HEK293 (cell line): ENCODE measurements around the gene HMGN4.

Experiments
- EGR2 ChIP-seq: fragments of 450-650 bp; formaldehyde crosslinking; IDR thresholded peaks from 2 replicates; pipeline ENCODE4 v1.5.1; 2016; ENCODE audit warnings: low read depth, missing biosample characterization, missing genetic modification characterization
- GLI2 ChIP-seq: fragments of 450-650 bp; formaldehyde crosslinking; IDR thresholded peaks from 2 replicates; pipeline ENCODE4; 2017; ENCODE audit warnings: missing biosample characterization, missing genetic modification characterization, low read depth, borderline replicate concordance
- GLIS1 ChIP-seq: fragments of 450-650 bp; formaldehyde crosslinking; IDR thresholded peaks from 2 replicates; pipeline ENCODE4 v1.5.1; 2016; ENCODE audit warnings: missing biosample characterization, missing genetic modification characterization
- MZF1 ChIP-seq: fragments of 450-650 bp; formaldehyde crosslinking; IDR thresholded peaks from 2 replicates; pipeline ENCODE4 v1.5.1; 2017; ENCODE audit warnings: missing biosample characterization, missing genetic modification characterization, borderline replicate concordance
- SCRT1 ChIP-seq: fragments of 450-650 bp; formaldehyde crosslinking; IDR thresholded peaks from 2 replicates; pipeline ENCODE4 v1.5.1; 2016; ENCODE audit warnings: missing biosample characterization, missing genetic modification characterization, borderline replicate concordance
- TCF7L2 ChIP-seq: IDR thresholded peaks from 2 replicates; pipeline ENCODE4 v1.6.1; 2011; ENCODE audit warnings: low read depth, mild to moderate bottlenecking, inconsistent platforms, low read length, moderate library complexity, borderline replicate concordance
- ZBTB21 ChIP-seq: fragments of 450-650 bp; formaldehyde crosslinking; IDR thresholded peaks from 2 replicates; pipeline ENCODE4 v1.5.1; 2017; ENCODE audit warnings: missing biosample characterization, missing genetic modification characterization
- ZFHX2 ChIP-seq: fragments of 450-650 bp; formaldehyde crosslinking; conservative IDR thresholded peaks from 2 replicates; pipeline ENCODE4 v1.5.1; 2016; ENCODE audit warnings: missing biosample characterization, missing genetic modification characterization
- ZNF140 ChIP-seq: fragments of 450-650 bp; formaldehyde crosslinking; IDR thresholded peaks from 2 replicates; pipeline ENCODE4 v1.5.1; 2016; ENCODE audit warnings: missing biosample characterization, missing genetic modification characterization
- ZNF146 ChIP-seq: fragments of 450-650 bp; formaldehyde crosslinking; IDR thresholded peaks from 2 replicates; pipeline ENCODE4 v1.5.1; 2016; ENCODE audit warnings: missing biosample characterization, missing genetic modification characterization
- ZNF157 ChIP-seq: fragments of 450-650 bp; formaldehyde crosslinking; IDR thresholded peaks from 2 replicates; pipeline ENCODE4 v1.5.1; 2016; ENCODE audit warnings: missing biosample characterization, missing genetic modification characterization
- ZNF175 ChIP-seq: fragments of 450-650 bp; formaldehyde crosslinking; IDR thresholded peaks from 2 replicates; pipeline ENCODE4 v1.5.1; 2016; ENCODE audit warnings: missing biosample characterization, missing genetic modification characterization
- ZNF423 ChIP-seq: fragments of 450-650 bp; formaldehyde crosslinking; IDR thresholded peaks from 2 replicates; pipeline ENCODE4 v1.5.1; 2016; ENCODE audit warnings: missing biosample characterization, missing genetic modification characterization
- ZNF426 ChIP-seq: fragments of 450-650 bp; formaldehyde crosslinking; IDR thresholded peaks from 2 replicates; pipeline ENCODE4 v1.5.1; 2017; ENCODE audit warnings: missing biosample characterization, missing genetic modification characterization, mild to moderate bottlenecking, inconsistent platforms, moderate library complexity
- ZNF670 ChIP-seq: fragments of 450-650 bp; formaldehyde crosslinking; IDR thresholded peaks from 2 replicates; pipeline ENCODE4 v1.5.1; 2016; ENCODE audit warnings: missing biosample characterization, missing genetic modification characterization, low read depth
- ZSCAN23 ChIP-seq: fragments of 450-650 bp; formaldehyde crosslinking; IDR thresholded peaks from 2 replicates; pipeline ENCODE4 v1.5.1; 2016; ENCODE audit warnings: missing biosample characterization, missing genetic modification characterization
- ZXDB ChIP-seq: fragments of 450-650 bp; formaldehyde crosslinking; IDR thresholded peaks from 2 replicates; pipeline ENCODE4 v1.5.1; 2016; ENCODE audit warnings: missing biosample characterization, missing genetic modification characterization
- TF ChIP-seq, protein P1 (sequence below): fragments of 450-650 bp; formaldehyde crosslinking; conservative IDR thresholded peaks from 2 replicates; pipeline ENCODE4 v1.5.1; 2016; ENCODE audit warnings: low read depth, missing biosample characterization, missing genetic modification characterization
- TF ChIP-seq, protein P2 (sequence below): IDR thresholded peaks from 2 replicates; pipeline ENCODE4 v1.6.1; 2011; ENCODE audit warnings: mild to moderate bottlenecking, low read depth, low read length, borderline replicate concordance
- TF ChIP-seq, protein P3 (sequence below): fragments of 450-650 bp; formaldehyde crosslinking; IDR thresholded peaks from 2 replicates; pipeline ENCODE4 v1.5.1; 2017; ENCODE audit warnings: missing biosample characterization, missing genetic modification characterization
- TF ChIP-seq, protein P4 (sequence below): fragments of 450-650 bp; formaldehyde crosslinking; IDR thresholded peaks from 2 replicates; pipeline ENCODE4 v1.5.1; 2016; ENCODE audit warnings: missing biosample characterization, missing genetic modification characterization
- TF ChIP-seq, protein P5 (sequence below): fragments of 450-650 bp; formaldehyde crosslinking; IDR thresholded peaks from 2 replicates; pipeline ENCODE4 v1.5.1; 2017; ENCODE audit warnings: missing biosample characterization, missing genetic modification characterization
- TF ChIP-seq, protein P6 (sequence below): fragments of 450-650 bp; formaldehyde crosslinking; IDR thresholded peaks from 2 replicates; pipeline ENCODE4 v1.5.1; 2016; ENCODE audit warnings: missing biosample characterization, missing genetic modification characterization
- TF ChIP-seq, protein P7 (sequence below): fragments of 450-650 bp; formaldehyde crosslinking; IDR thresholded peaks from 2 replicates; pipeline ENCODE4 v1.5.1; 2016; ENCODE audit warnings: missing biosample characterization, missing genetic modification characterization

Gene HMGN4

DNA sequence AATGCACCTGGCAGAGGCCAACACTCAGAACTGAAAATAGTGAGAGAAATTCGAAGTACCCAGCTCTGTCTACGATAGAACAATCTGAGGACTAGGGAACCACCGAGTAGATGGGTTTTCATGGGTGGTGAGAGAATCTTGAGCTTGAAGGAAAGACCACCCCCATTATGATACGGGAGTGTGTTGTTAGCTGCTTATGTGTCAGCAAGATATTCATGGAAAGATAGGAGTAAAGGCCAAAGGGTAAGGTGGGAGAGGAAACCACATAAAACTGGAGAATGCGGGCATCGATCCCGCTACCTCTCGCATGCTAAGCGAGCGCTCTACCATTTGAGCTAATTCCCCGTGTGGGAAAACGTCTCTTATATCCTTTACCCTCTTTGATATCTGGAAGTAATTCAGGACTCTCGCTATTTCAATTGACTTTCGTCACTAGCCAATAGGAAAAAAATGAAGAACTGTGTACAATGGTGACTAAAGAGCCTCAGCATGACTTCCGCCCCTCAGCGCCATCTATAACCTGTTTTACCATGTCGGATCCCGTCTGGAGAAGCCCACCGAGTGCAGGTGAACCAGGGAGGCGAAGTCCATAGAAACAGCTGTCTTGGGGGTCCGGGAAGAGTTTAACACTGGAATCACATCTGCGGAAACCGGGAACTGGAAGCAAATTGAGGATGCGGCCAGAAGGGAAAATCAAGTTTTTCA lies 33.6 kb downstream of the HMGN4 start (continued):
- TF ChIP-seq, protein P1, sequence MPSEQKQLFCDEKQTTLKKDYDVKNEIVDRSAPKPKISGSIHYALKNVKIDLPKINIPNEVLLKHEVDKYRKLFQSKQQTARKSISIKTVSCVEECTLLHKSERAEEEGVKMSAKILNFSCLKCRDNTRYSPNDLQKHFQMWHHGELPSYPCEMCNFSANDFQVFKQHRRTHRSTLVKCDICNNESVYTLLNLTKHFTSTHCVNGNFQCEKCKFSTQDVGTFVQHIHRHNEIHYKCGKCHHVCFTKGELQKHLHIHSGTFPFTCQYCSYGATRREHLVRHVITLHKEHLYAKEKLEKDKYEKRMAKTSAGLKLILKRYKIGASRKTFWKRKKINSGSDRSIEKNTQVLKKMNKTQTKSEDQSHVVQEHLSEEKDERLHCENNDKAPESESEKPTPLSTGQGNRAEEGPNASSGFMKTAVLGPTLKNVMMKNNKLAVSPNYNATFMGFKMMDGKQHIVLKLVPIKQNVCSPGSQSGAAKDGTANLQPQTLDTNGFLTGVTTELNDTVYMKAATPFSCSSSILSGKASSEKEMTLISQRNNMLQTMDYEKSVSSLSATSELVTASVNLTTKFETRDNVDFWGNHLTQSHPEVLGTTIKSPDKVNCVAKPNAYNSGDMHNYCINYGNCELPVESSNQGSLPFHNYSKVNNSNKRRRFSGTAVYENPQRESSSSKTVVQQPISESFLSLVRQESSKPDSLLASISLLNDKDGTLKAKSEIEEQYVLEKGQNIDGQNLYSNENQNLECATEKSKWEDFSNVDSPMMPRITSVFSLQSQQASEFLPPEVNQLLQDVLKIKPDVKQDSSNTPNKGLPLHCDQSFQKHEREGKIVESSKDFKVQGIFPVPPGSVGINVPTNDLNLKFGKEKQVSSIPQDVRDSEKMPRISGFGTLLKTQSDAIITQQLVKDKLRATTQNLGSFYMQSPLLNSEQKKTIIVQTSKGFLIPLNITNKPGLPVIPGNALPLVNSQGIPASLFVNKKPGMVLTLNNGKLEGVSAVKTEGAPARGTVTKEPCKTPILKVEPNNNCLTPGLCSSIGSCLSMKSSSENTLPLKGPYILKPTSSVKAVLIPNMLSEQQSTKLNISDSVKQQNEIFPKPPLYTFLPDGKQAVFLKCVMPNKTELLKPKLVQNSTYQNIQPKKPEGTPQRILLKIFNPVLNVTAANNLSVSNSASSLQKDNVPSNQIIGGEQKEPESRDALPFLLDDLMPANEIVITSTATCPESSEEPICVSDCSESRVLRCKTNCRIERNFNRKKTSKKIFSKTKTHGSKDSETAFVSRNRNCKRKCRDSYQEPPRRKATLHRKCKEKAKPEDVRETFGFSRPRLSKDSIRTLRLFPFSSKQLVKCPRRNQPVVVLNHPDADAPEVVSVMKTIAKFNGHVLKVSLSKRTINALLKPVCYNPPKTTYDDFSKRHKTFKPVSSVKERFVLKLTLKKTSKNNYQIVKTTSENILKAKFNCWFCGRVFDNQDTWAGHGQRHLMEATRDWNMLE (tag by site-specific recombination) = 0 out of 2 replicates have a peak, but pooled peaks have one; percentile 10
- TF ChIP-seq, protein P2, sequence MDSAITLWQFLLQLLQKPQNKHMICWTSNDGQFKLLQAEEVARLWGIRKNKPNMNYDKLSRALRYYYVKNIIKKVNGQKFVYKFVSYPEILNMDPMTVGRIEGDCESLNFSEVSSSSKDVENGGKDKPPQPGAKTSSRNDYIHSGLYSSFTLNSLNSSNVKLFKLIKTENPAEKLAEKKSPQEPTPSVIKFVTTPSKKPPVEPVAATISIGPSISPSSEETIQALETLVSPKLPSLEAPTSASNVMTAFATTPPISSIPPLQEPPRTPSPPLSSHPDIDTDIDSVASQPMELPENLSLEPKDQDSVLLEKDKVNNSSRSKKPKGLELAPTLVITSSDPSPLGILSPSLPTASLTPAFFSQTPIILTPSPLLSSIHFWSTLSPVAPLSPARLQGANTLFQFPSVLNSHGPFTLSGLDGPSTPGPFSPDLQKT = no peak
- TF ChIP-seq ZNF175 (tag by site-specific recombination) (no peak), ZNF146 (tag by site-specific recombination) (peak; percentile 28; the same call in 1 of the 2 replicates), TCF7L2 (no peak), ZSCAN23 (tag by site-specific recombination) (peak; percentile 86), ZNF423 (tag by site-specific recombination) (no peak), ZBTB21 (tag by site-specific recombination) (peak; percentile 58; the same call in 1 of the 2 replicates), ZNF140 (tag by site-specific recombination) (no peak), ZFHX2 (peak; percentile 44; the same call in 1 of the 2 replicates), GLI2 (tag by site-specific recombination) (0 out of 2 replicates have a peak, but pooled peaks have one; percentile 20), SCRT1 (tag by site-specific recombination) (no peak), ZXDB (tag by site-specific recombination) (peak; percentile 56), GLIS1 (tag by site-specific recombination) (peak; percentile 32; the same call in 1 of the 2 replicates), ZNF426 (no peak), MZF1 (tag by site-specific recombination) (peak; percentile 67), EGR2 (0 out of 2 replicates have a peak, but pooled peaks have one; percentile 11), ZNF157 (tag by site-specific recombination) (no peak), ZNF670 (tag by site-specific recombination) (no peak)
- TF ChIP-seq, protein P3, sequence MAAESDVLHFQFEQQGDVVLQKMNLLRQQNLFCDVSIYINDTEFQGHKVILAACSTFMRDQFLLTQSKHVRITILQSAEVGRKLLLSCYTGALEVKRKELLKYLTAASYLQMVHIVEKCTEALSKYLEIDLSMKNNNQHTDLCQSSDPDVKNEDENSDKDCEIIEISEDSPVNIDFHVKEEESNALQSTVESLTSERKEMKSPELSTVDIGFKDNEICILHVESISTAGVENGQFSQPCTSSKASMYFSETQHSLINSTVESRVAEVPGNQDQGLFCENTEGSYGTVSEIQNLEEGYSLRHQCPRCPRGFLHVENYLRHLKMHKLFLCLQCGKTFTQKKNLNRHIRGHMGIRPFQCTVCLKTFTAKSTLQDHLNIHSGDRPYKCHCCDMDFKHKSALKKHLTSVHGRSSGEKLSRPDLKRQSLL (tag by site-specific recombination) = peak; percentile 92
- TF ChIP-seq, protein P4, sequence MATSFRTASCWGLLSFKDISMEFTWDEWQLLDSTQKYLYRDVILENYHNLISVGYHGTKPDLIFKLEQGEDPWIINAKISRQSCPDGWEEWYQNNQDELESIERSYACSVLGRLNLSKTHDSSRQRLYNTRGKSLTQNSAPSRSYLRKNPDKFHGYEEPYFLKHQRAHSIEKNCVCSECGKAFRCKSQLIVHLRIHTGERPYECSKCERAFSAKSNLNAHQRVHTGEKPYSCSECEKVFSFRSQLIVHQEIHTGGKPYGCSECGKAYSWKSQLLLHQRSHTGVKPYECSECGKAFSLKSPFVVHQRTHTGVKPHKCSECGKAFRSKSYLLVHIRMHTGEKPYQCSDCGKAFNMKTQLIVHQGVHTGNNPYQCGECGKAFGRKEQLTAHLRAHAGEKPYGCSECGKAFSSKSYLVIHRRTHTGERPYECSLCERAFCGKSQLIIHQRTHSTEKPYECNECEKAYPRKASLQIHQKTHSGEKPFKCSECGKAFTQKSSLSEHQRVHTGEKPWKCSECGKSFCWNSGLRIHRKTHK (tag by site-specific recombination) = no peak
- TF ChIP-seq, protein P5, sequence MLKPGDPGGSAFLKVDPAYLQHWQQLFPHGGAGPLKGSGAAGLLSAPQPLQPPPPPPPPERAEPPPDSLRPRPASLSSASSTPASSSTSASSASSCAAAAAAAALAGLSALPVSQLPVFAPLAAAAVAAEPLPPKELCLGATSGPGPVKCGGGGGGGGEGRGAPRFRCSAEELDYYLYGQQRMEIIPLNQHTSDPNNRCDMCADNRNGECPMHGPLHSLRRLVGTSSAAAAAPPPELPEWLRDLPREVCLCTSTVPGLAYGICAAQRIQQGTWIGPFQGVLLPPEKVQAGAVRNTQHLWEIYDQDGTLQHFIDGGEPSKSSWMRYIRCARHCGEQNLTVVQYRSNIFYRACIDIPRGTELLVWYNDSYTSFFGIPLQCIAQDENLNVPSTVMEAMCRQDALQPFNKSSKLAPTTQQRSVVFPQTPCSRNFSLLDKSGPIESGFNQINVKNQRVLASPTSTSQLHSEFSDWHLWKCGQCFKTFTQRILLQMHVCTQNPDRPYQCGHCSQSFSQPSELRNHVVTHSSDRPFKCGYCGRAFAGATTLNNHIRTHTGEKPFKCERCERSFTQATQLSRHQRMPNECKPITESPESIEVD = peak; percentile 77
- TF ChIP-seq, protein P6, sequence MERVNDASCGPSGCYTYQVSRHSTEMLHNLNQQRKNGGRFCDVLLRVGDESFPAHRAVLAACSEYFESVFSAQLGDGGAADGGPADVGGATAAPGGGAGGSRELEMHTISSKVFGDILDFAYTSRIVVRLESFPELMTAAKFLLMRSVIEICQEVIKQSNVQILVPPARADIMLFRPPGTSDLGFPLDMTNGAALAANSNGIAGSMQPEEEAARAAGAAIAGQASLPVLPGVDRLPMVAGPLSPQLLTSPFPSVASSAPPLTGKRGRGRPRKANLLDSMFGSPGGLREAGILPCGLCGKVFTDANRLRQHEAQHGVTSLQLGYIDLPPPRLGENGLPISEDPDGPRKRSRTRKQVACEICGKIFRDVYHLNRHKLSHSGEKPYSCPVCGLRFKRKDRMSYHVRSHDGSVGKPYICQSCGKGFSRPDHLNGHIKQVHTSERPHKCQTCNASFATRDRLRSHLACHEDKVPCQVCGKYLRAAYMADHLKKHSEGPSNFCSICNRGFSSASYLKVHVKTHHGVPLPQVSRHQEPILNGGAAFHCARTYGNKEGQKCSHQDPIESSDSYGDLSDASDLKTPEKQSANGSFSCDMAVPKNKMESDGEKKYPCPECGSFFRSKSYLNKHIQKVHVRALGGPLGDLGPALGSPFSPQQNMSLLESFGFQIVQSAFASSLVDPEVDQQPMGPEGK (tag by site-specific recombination) = peak; percentile 75
- TF ChIP-seq, protein P7, sequence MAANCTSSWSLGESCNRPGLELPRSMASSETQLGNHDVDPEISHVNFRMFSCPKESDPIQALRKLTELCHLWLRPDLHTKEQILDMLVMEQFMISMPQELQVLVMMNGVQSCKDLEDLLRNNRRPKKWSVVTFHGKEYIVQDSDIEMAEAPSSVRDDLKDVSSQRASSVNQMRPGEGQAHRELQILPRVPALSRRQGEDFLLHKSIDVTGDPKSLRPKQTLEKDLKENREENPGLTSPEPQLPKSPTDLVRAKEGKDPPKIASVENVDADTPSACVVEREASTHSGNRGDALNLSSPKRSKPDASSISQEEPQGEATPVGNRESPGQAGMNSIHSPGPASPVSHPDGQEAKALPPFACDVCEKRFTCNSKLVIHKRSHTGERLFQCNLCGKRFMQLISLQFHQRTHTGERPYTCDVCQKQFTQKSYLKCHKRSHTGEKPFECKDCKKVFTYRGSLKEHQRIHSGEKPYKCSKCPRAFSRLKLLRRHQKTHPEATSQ = peak; percentile 50; the same call in 1 of the 2 replicates
